ENCODE measurements around the gene HIP1R.

The HIP1R gene

GRCh38 chr12:122852336-122853275 lies 17.3 kb downstream of the HIP1R start:
- Mint-ChIP-seq H3K27ac (peak overlapping the region in 2 of 3 experiments; percentile 2 to 21), H3K36me3 (ENCODE audit: low read depth) (peaks cover 6% of the 10 kb centered on the region), H3K4me1 (peaks cover 12% of the 10 kb centered on the region), H3K4me3 (no peak overlapping the region), H3K9me3 (no peaks in the 10 kb centered on the region), H3K27me3 (ENCODE audit: low read depth) (no peaks in the 10 kb centered on the region)
- TF ChIP-seq CTCF (IDR thresholded peaks at IDR 0.05; ENCODE audit: unreplicated experiment in 3 of 3): no peak

- H3K27me3 Mint-ChIP-seq (ENCODE audit: low read depth): no peaks in the 10 kb centered on the region
These were observed 18.5 kb downstream of the HIP1R start for GRCh38 chr12:122853582-122854245.

GRCh38 chr12:122854554-122854953 lies 19.3 kb downstream of the HIP1R start:
- peaks cover 4% of the 10 kb centered on the region for H3K36me3 Mint-ChIP-seq (ENCODE audit: low read depth)
- H3K27me3 Mint-ChIP-seq (ENCODE audit: low read depth): no peaks in the 10 kb centered on the region
- no peak overlapping the region for H3K27ac Mint-ChIP-seq
- H3K4me1 Mint-ChIP-seq: peaks cover 12% of the 10 kb centered on the region
- no peak for TF ChIP-seq CTCF (IDR thresholded peaks at IDR 0.05; ENCODE audit: unreplicated experiment in 3 of 3)
- no peak overlapping the region for H3K4me3 Mint-ChIP-seq
- H3K9me3 Mint-ChIP-seq: no peaks in the 10 kb centered on the region

More at GRCh38 chr12:122853582-122854245, 18.5 kb downstream of the HIP1R start:
- peaks cover 12% of the 10 kb centered on the region for H3K4me1 Mint-ChIP-seq
- no peak for TF ChIP-seq CTCF (IDR thresholded peaks at IDR 0.05; ENCODE audit: unreplicated experiment in 3 of 3)
- H3K4me3 Mint-ChIP-seq: no peak overlapping the region
- H3K36me3 Mint-ChIP-seq (ENCODE audit: low read depth): peaks cover 6% of the 10 kb centered on the region
- no peak overlapping the region for H3K27ac Mint-ChIP-seq
- no peaks in the 10 kb centered on the region for H3K9me3 Mint-ChIP-seq

- Mint-ChIP-seq H3K27ac (no peak overlapping the region), H3K9me3 (no peaks in the 10 kb centered on the region), H3K4me3 (no peak overlapping the region), H3K36me3 (ENCODE audit: low read depth) (no peaks in the 10 kb centered on the region), H3K4me1 (peaks cover 12% of the 10 kb centered on the region), H3K27me3 (ENCODE audit: low read depth) (no peaks in the 10 kb centered on the region)
- no peak for TF ChIP-seq CTCF (IDR thresholded peaks at IDR 0.05; ENCODE audit: unreplicated experiment in 3 of 3)
These were observed 20.0 kb downstream of the HIP1R start for GRCh38 chr12:122855071-122855829.

GRCh38 chr12:122855928-122856831 lies 20.9 kb downstream of the HIP1R start:
- H3K27me3 Mint-ChIP-seq (ENCODE audit: low read depth): no peaks in the 10 kb centered on the region
- H3K36me3 Mint-ChIP-seq (ENCODE audit: low read depth): no peaks in the 10 kb centered on the region
- no peak for TF ChIP-seq CTCF (IDR thresholded peaks at IDR 0.05; ENCODE audit: unreplicated experiment in 3 of 3)
- H3K27ac Mint-ChIP-seq: no peak overlapping the region
- no peaks in the 10 kb centered on the region for H3K9me3 Mint-ChIP-seq
- H3K4me1 Mint-ChIP-seq: peaks cover 12% of the 10 kb centered on the region
- H3K4me3 Mint-ChIP-seq: no peak overlapping the region
